Activated CD8-positive, alpha-beta T cell treated with anti-CD3 and anti-CD28 coated beads for 36 hours (primary cell): ENCODE measurements around the gene FAM168A. TPM values are rescaled to one million over a fixed set of nuclear protein-coding genes. Genes with fewer than 3 reads are reported as not detected.
A peak's percentile ranks its signal among the peaks of the same experiment; 100 is the strongest.

Source experiments
- ATAC-seq: fragments of 200-7000 bp; cut with Tn5 transposase; one replicate; pipeline ENCODE4 v1.10.0; 2021; ENCODE audit warnings: mild to moderate bottlenecking, moderate library complexity
- CTCF ChIA-PET: fragments of 350-600 bp; sonication (Branson Sonifier 250); formaldehyde crosslinking; loops from one replicate; lab custom pipeline; 2021; ENCODE audit warnings: antibody characterized with exemption; lab: Charles Lee
- POLR2A ChIA-PET: fragments of 350-600 bp; sonication (Branson Sonifier 250); formaldehyde crosslinking; loops from one replicate; lab custom pipeline; 2021; ENCODE audit warnings: antibody characterized with exemption; lab: Charles Lee
- DNase-seq: peaks from one replicate; pipeline ENCODE4 v3.0.0-alpha.2; 2020
- H3K27ac Mint-ChIP-seq: one replicate; pipeline ENCODE4 v1.8.0; 2021; ENCODE audit warnings: mild to moderate bottlenecking, mixed read lengths
- H3K27me3 Mint-ChIP-seq: one replicate; pipeline ENCODE4 v1.8.0; 2021; ENCODE audit warnings: mixed read lengths
- H3K36me3 Mint-ChIP-seq: one replicate; pipeline ENCODE4 v1.8.0; 2021; ENCODE audit warnings: low read depth, mixed read lengths
- H3K4me1 Mint-ChIP-seq: one replicate; pipeline ENCODE4 v1.8.0; 2021; ENCODE audit warnings: low read depth, mixed read lengths
- H3K4me3 Mint-ChIP-seq: one replicate; pipeline ENCODE4 v1.8.0; 2021; ENCODE audit warnings: mild to moderate bottlenecking, moderate library complexity, mixed read lengths
- H3K9me3 Mint-ChIP-seq: one replicate; pipeline ENCODE4 v1.8.0; 2021; ENCODE audit warnings: mixed read lengths
- intact Hi-C: fragments of 100-400 bp; cut with micrococcal nuclease; formaldehyde crosslinking; loops from one replicate; pipeline ENCODE4 v1.10.0; 2022
- total RNA-seq, 2 experiments: library from RNA; stranded (reverse); gene quantifications; one replicate each; pipeline ENCODE4 v1.2.3, GENCODE V29; 2021
- TF ChIP-seq, protein P1 (sequence below): fragments of 200-600 bp; IDR thresholded peaks from one replicate; pipeline ENCODE4 v1.8.0; 2022; ENCODE audit warnings: antibody characterized with exemption, mild to moderate bottlenecking

The FAM168A gene
- total RNA-seq, 2 experiments from 2014 or later: 13.0 to 14.2 TPM

DNA sequence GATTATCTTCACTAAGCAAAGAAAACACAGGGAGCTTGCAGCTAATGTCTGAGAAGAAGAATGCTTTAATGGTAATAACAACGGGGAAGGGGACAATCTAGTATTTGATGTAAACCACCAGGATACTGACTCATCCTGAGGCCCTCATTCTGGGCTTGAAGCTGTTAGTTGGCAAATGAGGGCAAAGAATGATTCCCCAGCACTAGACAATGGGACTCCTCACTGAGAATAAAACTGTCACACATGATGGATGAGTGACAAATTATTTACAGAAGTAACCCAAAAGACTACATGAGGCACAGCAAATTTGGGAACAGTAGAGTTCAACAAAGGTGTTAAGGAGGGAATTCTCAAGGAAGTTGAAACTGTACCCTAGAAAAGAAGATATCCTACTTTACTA is 76.3 kb downstream of the FAM168A start:
- no peak overlapping the region for H3K4me3 Mint-ChIP-seq
- POLR2A ChIA-PET: interaction anchor here (1.1 kb wide), 2 partner anchors 9 to 10 kb away, joined by 3 read pairs; no protein-coding TSS in a partner anchor
- H3K27me3 Mint-ChIP-seq: no peaks in the 10 kb centered on the region
- DNase-seq: peak; percentile 42
- TF ChIP-seq, protein P1, sequence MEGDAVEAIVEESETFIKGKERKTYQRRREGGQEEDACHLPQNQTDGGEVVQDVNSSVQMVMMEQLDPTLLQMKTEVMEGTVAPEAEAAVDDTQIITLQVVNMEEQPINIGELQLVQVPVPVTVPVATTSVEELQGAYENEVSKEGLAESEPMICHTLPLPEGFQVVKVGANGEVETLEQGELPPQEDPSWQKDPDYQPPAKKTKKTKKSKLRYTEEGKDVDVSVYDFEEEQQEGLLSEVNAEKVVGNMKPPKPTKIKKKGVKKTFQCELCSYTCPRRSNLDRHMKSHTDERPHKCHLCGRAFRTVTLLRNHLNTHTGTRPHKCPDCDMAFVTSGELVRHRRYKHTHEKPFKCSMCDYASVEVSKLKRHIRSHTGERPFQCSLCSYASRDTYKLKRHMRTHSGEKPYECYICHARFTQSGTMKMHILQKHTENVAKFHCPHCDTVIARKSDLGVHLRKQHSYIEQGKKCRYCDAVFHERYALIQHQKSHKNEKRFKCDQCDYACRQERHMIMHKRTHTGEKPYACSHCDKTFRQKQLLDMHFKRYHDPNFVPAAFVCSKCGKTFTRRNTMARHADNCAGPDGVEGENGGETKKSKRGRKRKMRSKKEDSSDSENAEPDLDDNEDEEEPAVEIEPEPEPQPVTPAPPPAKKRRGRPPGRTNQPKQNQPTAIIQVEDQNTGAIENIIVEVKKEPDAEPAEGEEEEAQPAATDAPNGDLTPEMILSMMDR: no peak
- CTCF ChIA-PET: interaction anchor here (0.9 to 1.8 kb wide), 4 partner anchors 9 to 169 kb away, joined by 3 to 6 read pairs (median 4); no protein-coding TSS in a partner anchor
- peaks cover 2% of the 10 kb centered on the region for H3K36me3 Mint-ChIP-seq
- peaks cover 22% of the 10 kb centered on the region for H3K4me1 Mint-ChIP-seq
- H3K9me3 Mint-ChIP-seq: peaks cover 2% of the 10 kb centered on the region
- peak overlapping the region; percentile 78 for H3K27ac Mint-ChIP-seq
- peak; percentile 91 for ATAC-seq
- intact Hi-C loops: no loop called here

DNA sequence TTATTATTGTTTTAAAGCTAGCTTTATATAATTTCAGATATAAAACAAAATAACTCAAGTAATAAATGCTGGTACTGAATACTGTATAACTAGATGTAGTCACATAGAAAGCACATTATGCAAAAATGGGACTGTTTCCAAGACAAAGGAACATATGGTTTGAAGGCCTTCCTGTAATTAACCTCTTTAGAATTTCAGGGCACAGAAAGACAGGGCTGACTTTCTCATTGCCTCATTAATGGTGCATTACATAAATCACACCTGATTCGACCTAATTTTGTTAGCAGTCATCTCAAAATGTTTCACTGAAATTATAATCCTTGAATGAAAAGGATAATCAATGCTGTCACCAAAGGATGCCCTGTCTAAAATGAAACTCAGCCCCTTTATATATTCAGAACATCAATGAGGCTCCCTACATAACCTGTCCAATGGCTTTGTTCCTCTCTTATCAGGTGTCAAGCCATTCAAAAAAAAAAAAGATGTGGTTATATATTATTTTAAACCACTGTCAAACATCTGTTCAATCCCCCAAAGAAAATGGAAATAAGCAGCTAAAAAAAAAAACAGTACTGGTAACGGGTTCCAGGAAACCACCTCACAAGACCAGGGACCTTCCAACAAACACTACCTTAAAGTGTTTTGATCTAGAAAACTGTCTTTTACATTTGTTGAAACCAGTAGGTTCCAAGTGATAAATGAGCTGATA is 77.4 kb downstream of the FAM168A start:
- no peak for DNase-seq
- ChIA-PET POLR2A (interaction anchor here (1.1 kb wide), 2 partner anchors 8 to 9 kb away, joined by 3 read pairs; no protein-coding TSS in a partner anchor), CTCF (interaction anchor here (0.8 to 1.7 kb wide), 3 partner anchors 12 to 141 kb away, joined by 3 to 5 read pairs (median 4); no protein-coding TSS in a partner anchor)
- TF ChIP-seq, protein P1: no peak
- Mint-ChIP-seq H3K27ac (peak overlapping the region; percentile 78), H3K27me3 (no peaks in the 10 kb centered on the region), H3K9me3 (peaks cover 2% of the 10 kb centered on the region), H3K4me3 (no peak overlapping the region), H3K36me3 (peaks cover 2% of the 10 kb centered on the region), H3K4me1 (peaks cover 19% of the 10 kb centered on the region)
- peak; percentile 32 for ATAC-seq
- intact Hi-C loops: no loop called here

DNA sequence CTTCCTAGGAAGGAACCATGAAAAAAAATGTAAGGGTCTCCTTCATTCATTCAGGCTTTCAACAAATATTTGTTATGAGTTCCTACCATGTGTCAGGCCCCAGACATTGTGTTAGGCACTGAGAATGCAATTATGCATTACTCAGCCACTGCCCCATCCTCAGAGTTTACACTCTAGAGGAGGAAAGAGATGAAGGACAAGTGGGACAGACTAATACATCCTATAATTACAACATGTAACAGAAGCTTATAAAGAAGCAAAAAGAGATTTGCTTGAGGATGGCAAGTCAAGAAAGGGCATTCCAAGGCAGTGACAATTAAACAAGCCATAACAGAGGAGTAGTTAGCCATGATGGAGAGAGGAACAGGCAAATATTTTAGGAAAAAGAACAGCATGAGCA is 78.6 kb downstream of the FAM168A start:
- ATAC-seq: no peak
- TF ChIP-seq, protein P1: no peak
- H3K4me3 Mint-ChIP-seq: no peak overlapping the region
- no peak overlapping the region for H3K27ac Mint-ChIP-seq
- no peak for DNase-seq
- H3K9me3 Mint-ChIP-seq: peaks cover 2% of the 10 kb centered on the region
- H3K36me3 Mint-ChIP-seq: peaks cover 2% of the 10 kb centered on the region
- ChIA-PET POLR2A (no interaction called here), CTCF (interaction anchor here (1.7 kb wide), 1 partner anchor 40 kb away, joined by 5 read pairs; no protein-coding TSS in a partner anchor)
- peaks cover 19% of the 10 kb centered on the region for H3K4me1 Mint-ChIP-seq
- intact Hi-C loops: no loop called here
- H3K27me3 Mint-ChIP-seq: no peaks in the 10 kb centered on the region

DNA sequence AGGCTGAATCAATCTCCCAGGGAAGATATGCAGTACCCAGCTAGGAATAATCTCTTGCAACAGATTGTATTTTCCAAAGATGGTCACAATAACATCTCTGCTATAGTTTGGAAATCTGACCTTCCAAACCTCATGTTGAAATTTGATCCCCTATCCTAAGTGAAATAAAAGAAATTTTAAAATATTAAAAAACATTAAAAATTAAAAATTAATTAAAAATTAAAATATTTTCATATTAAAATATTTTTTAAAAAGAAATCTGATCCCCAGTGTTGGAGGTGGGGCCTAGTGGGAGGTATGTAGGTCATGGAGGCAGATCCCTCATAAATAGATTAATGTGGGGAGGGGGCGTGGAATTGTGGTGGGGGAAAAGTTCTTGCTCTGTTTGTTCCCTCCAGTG is 79.7 kb downstream of the FAM168A start:
- H3K36me3 Mint-ChIP-seq: peaks cover 2% of the 10 kb centered on the region
- H3K27ac Mint-ChIP-seq: no peak overlapping the region
- ATAC-seq: no peak
- ChIA-PET POLR2A (no interaction called here), CTCF (no interaction called here)
- H3K9me3 Mint-ChIP-seq: no peaks in the 10 kb centered on the region
- H3K4me3 Mint-ChIP-seq: no peak overlapping the region
- peaks cover 19% of the 10 kb centered on the region for H3K4me1 Mint-ChIP-seq
- DNase-seq: no peak
- intact Hi-C loops: no loop called here
- TF ChIP-seq, protein P1: no peak
- H3K27me3 Mint-ChIP-seq: no peaks in the 10 kb centered on the region

DNA sequence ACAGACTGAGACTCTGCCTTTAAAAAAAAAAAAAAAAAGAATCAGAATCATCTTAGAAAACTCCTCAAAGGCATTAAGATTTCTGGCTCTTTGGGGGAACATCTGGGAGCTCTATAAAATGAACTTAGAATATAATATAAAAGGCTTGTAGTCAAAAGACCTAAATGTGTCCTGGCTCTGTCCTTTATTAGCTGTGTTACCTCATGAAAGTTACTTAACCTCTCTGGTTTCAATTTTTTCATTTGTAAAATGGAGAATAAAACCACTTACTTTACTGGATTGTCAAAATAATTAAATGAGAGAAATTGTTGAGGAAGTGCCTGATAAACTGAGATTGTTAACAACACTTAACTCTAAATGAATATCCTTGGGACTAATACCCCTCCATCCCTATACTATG is 81.8 kb downstream of the FAM168A start:
- POLR2A ChIA-PET: interaction anchor here (1.4 kb wide), 1 partner anchor 11 kb away, joined by 3 read pairs; no protein-coding TSS in a partner anchor

More for the DNA sequence above, 81.8 kb downstream of the FAM168A start:
- Mint-ChIP-seq H3K27ac (no peak overlapping the region), H3K36me3 (no peaks in the 10 kb centered on the region), H3K9me3 (no peaks in the 10 kb centered on the region), H3K27me3 (no peaks in the 10 kb centered on the region), H3K4me3 (no peak overlapping the region), H3K4me1 (peaks cover 9% of the 10 kb centered on the region)
- CTCF ChIA-PET: interaction anchor here (1.0 kb wide), 1 partner anchor 110 kb away, joined by 3 read pairs; no protein-coding TSS in a partner anchor
- no peak for DNase-seq
- TF ChIP-seq, protein P1: no peak
- no peak for ATAC-seq
- intact Hi-C loops: no loop called here
